HepG2 (cell line): ENCODE data around the gene CD34. TPM values are rescaled to one million over a fixed set of nuclear protein-coding genes. Genes with fewer than 3 reads are reported as not detected.
A peak's percentile ranks its signal among the peaks of the same experiment; 100 is the strongest.

ENCODE experiments used
- ATAC-seq: fragments of 200-7000 bp; cut with Tn5 transposase; 3 replicates; pipeline ENCODE4 v1.9.1; 2020; ENCODE audit warnings: mild to moderate bottlenecking, moderate library complexity
- BruUV-seq: library from RNA; stranded (reverse); fragments of 400-500 nt; replicated peaks from 2 replicates; lab custom pipeline; 2021; lab: Mats Ljungman, UMichigan
- CTCF ChIA-PET: fragments of 300-600 bp; formaldehyde crosslinking; extraction: SDS; loops from one replicate; lab custom pipeline; 2021; ENCODE audit warnings: low total read pairs, inconsistent platforms, low intra/inter-chr PET ratio; lab: Yijun Ruan, JAX
- POLR2A ChIA-PET: fragments of 350-600 bp; sonication (Branson Sonifier 250); formaldehyde crosslinking; loops from one replicate; lab custom pipeline; 2020; ENCODE audit warnings: antibody characterized with exemption, inconsistent platforms; lab: Yijun Ruan, JAX
- DNase-seq: peaks from one replicate; pipeline ENCODE4 v3.0.0-alpha.2; 2015; ENCODE audit warnings: low spot score
- FAIRE-seq: peaks from 3 replicates; lab custom pipeline; 2011; peaks lifted over from hg19 to GRCh38; lab: Jason Lieb, UNC
- H2AFZ ChIP-seq: one replicate; pipeline ENCODE4 v1.6.1; 2011; ENCODE audit warnings: low read length, inconsistent platforms
- H3K27ac ChIP-seq: fragments of 300-600 bp; 3 replicates; pipeline ENCODE4 v1.8.0; 2011; ENCODE audit warnings: mixed run types, mild to moderate bottlenecking, mixed read lengths, low read length, inconsistent platforms; ENCODE audit not compliant: insufficient read depth; ENCODE audit errors: extremely low read length
- H3K27me3 ChIP-seq, 2 experiments: fragments of 200-600 bp in 1 of 2; 2 replicates in 1 of 2; 3 replicates in 1 of 2; pipeline versions ENCODE4 v1.6.0 to v1.8.0; 2011; ENCODE audit warnings: low read length in 2 of 2, mild to moderate bottlenecking in 2 of 2, moderate library complexity in 2 of 2, inconsistent platforms in 1 of 2; ENCODE audit not compliant: insufficient read depth in 2 of 2, control insufficient read depth in 1 of 2
- H3K36me3 ChIP-seq, 2 experiments: fragments of 200-600 bp in 1 of 2; replicated peaks in 1 of 2; 2 replicates in 1 of 2; 3 replicates in 1 of 2; pipeline versions ENCODE4 v1.5.1 to v1.8.0; 2011; ENCODE audit warnings: low read length in 2 of 2, inconsistent platforms in 1 of 2; ENCODE audit not compliant: insufficient read depth in 2 of 2, control insufficient read depth in 1 of 2
- H3K4me1 ChIP-seq: 2 replicates; pipeline ENCODE4 v1.5.1; 2012; ENCODE audit warnings: low read length, inconsistent platforms; ENCODE audit not compliant: insufficient read depth
- H3K4me2 ChIP-seq: 2 replicates; pipeline ENCODE4 v1.6.0; 2011; ENCODE audit warnings: low read depth, low read length, inconsistent platforms
- H3K4me3 ChIP-seq, 3 experiments: fragments of 200-600 bp in 1 of 3; sonication (generic), shearing (Covaris generic) in 1 of 3; replicated peaks in 1 of 3; 2 replicates each; pipeline ENCODE4 v1.5.1; 2011 to 2016; ENCODE audit warnings: low read length in 3 of 3, inconsistent platforms in 2 of 3, low read depth in 2 of 3, mild to moderate bottlenecking in 2 of 3, control low read depth in 1 of 3, mixed read lengths in 1 of 3; ENCODE audit not compliant: insufficient read depth in 1 of 3
- H3K79me2 ChIP-seq: one replicate; pipeline ENCODE4 v1.6.1; 2011; ENCODE audit warnings: low read length, inconsistent platforms; ENCODE audit not compliant: insufficient read depth
- H3K9ac ChIP-seq: 2 replicates; pipeline ENCODE4 v1.6.0; 2011; ENCODE audit warnings: mild to moderate bottlenecking, low read depth, low read length, inconsistent platforms; ENCODE audit not compliant: insufficient read depth
- H3K9me3 ChIP-seq: 2 replicates; pipeline ENCODE4 v1.5.1; 2012; ENCODE audit warnings: mild to moderate bottlenecking, low read length
- H4K20me1 ChIP-seq: 2 replicates; pipeline ENCODE4 v1.6.0; 2011; ENCODE audit warnings: inconsistent platforms, mild to moderate bottlenecking, low read length, moderate library complexity; ENCODE audit not compliant: insufficient read depth
- BCL3 ChIP-seq: sonication (generic); formaldehyde crosslinking; IDR thresholded peaks from 2 replicates; pipeline ENCODE4 v1.5.1; 2020; ENCODE audit warnings: mild to moderate bottlenecking, missing genetic modification reagents, moderate library complexity
- GMEB2 ChIP-seq: IDR thresholded peaks from 2 replicates; pipeline ENCODE4 v1.6.1; 2016; ENCODE audit warnings: missing biosample characterization, missing genetic modification reagents, low read depth
- HNF1B ChIP-seq: sonication (generic); formaldehyde crosslinking; IDR thresholded peaks from 2 replicates; pipeline ENCODE4 v1.5.1; 2020; ENCODE audit warnings: mild to moderate bottlenecking, moderate library complexity, missing genetic modification reagents
- KAT2B ChIP-seq: fragments of 150-350 bp; IDR thresholded peaks from 2 replicates; pipeline ENCODE4 v1.6.1; 2014; ENCODE audit warnings: low read depth, low read length, borderline replicate concordance
- NCOA2 ChIP-seq: sonication (generic); formaldehyde crosslinking; IDR thresholded peaks from 2 replicates; pipeline ENCODE4 v1.8.0; 2022; ENCODE audit warnings: inconsistent platforms
- SRF ChIP-seq: IDR thresholded peaks from 2 replicates; pipeline ENCODE4 v1.6.1; 2011; ENCODE audit warnings: mild to moderate bottlenecking, low read depth, low read length, moderate library complexity
- ZBTB7A ChIP-seq: sonication (generic); formaldehyde crosslinking; IDR thresholded peaks from 2 replicates; pipeline ENCODE4 v1.8.0; 2022; ENCODE audit warnings: mild to moderate bottlenecking, missing genetic modification reagents
- ZNF331 ChIP-seq: sonication (generic); formaldehyde crosslinking; IDR thresholded peaks from 2 replicates; pipeline ENCODE4 v1.4.0; 2020; ENCODE audit warnings: missing genetic modification reagents
- ZNF431 ChIP-seq: sonication (generic); formaldehyde crosslinking; IDR thresholded peaks from 2 replicates; pipeline ENCODE4 v1.9.0; 2022; ENCODE audit warnings: missing genetic modification reagents, low read depth, mild to moderate bottlenecking, borderline replicate concordance
- ZNF451 ChIP-seq: sonication (generic); formaldehyde crosslinking; IDR thresholded peaks from 2 replicates; pipeline ENCODE4 v1.5.0; 2020; ENCODE audit warnings: mild to moderate bottlenecking, missing genetic modification reagents
- ZNF550 ChIP-seq: sonication (generic); formaldehyde crosslinking; IDR thresholded peaks from 2 replicates; pipeline ENCODE4 v1.4.0; 2020; ENCODE audit warnings: mild to moderate bottlenecking, missing genetic modification reagents, borderline replicate concordance
- ZNF737 ChIP-seq: sonication (generic); formaldehyde crosslinking; IDR thresholded peaks from 2 replicates; pipeline ENCODE4 v1.5.0; 2020; ENCODE audit warnings: missing genetic modification reagents, mild to moderate bottlenecking, borderline replicate concordance
- WGBS: methylation state at CpG from one replicate; pipeline ENCODE4 v1.1.6; 2017; ENCODE audit warnings: low lambda C conversion rate; 5-methylcytosine and 5-hydroxymethylcytosine counted together
- in situ Hi-C: cut with HindIII; loops from 2 replicates; pipeline ENCODE4 v1.10.0; 2017; ENCODE audit warnings: low pct_unique_long_range_greater_than_20kb; ENCODE audit not compliant: extremely low pct_ligation_motif_present
- intact Hi-C: fragments of 100-400 bp; cut with micrococcal nuclease; formaldehyde crosslinking; loops from one replicate; pipeline ENCODE4 v1.10.0; 2022; ENCODE audit not compliant: unreplicated experiment
- polyA plus RNA-seq, 8 experiments: library from polyadenylated mRNA; depleted of rRNA in 3 of 8; stranded (reverse) in 7 of 8; unstranded in 1 of 8; fragments of >200 nt; fragmentation: Illumina TruSeq in 4 of 8; extraction: Trizol in 4 of 8; gene quantifications; 2 replicates each; pipeline versions ENCODE4 v1.2.1 to v1.2.3, GENCODE V29; 2011 to 2016; ENCODE audit warnings: low read depth in 4 of 8, missing spikeins in 1 of 8, mixed read lengths in 1 of 8; ENCODE audit not compliant: insufficient read depth in 1 of 8
- total RNA-seq, 5 experiments: library from RNA; depleted of rRNA; stranded (reverse); fragments of >200 nt; fragmentation: Illumina TruSeq; extraction: Trizol; gene quantifications; 2 replicates each; pipeline ENCODE4 v1.2.3, GENCODE V29; 2016; ENCODE audit warnings: low read depth in 1 of 5

The CD34 gene
- total and polyA plus RNA-seq, 2 of the 13 experiments (the other 11 are each of a cell fraction or from before 2014, with no cell fraction given), result not detected

GRCh38 chr1:207891148-207891547, 19.8 kb downstream of the CD34 start:
- DNase-seq (no peak), FAIRE-seq (no peak), ATAC-seq (no peak)
- WGBS, result 50% methylated on average over 6 of the region's 6 CpGs
- Histone ChIP-seq H3K27ac (no peak overlapping the region), H3K4me1 (peaks cover 7% of the 10 kb centered on the region; the same call in 1 of the 2 replicates), H4K20me1 (no peaks in the 10 kb centered on the region), H3K4me3 (no peak overlapping the region), H3K9ac (no peak overlapping the region), H3K36me3 (no peaks in the 10 kb centered on the region), H2AFZ (no peak overlapping the region), H3K9me3 (no peaks in the 10 kb centered on the region), H3K4me2 (no peak overlapping the region), H3K79me2 (no peaks in the 10 kb centered on the region), H3K27me3 (peaks cover 2 to 33% of the 10 kb centered on the region in 2 experiments)
- no TSS peak for BruUV-seq
- POLR2A ChIA-PET, result no interaction called here
- TF ChIP-seq KAT2B (no peak), ZNF451 (CRISPR knock-in tag) (no peak), ZNF737 (CRISPR knock-in tag) (no peak)
- CTCF ChIA-PET, result no interaction called here
- intact Hi-C loops (no loop called here), in situ Hi-C loops (no loop called here)

GRCh38 chr1:207890136-207890738, 20.7 kb downstream of the CD34 start:
- Histone ChIP-seq H3K9ac (no peak overlapping the region), H3K4me1 (peaks cover 11% of the 10 kb centered on the region; the same call in 1 of the 2 replicates), H3K9me3 (no peaks in the 10 kb centered on the region), H3K79me2 (no peaks in the 10 kb centered on the region), H3K4me2 (no peak overlapping the region), H3K4me3 (no peak overlapping the region), H4K20me1 (no peaks in the 10 kb centered on the region), H3K36me3 (no peaks in the 10 kb centered on the region), H2AFZ (peak overlapping the region; percentile 52), H3K27me3 (peaks cover 3 to 34% of the 10 kb centered on the region in 2 experiments), H3K27ac (no peak overlapping the region)
- ATAC-seq (no peak), FAIRE-seq (no peak), DNase-seq (no peak)
- TF ChIP-seq ZNF550 (CRISPR knock-in tag), result no peak
- TF ChIP-seq ZNF431 (CRISPR knock-in tag), result no peak
- TF ChIP-seq BCL3 (CRISPR knock-in tag), result no peak
- TF ChIP-seq GMEB2 (CRISPR knock-in tag), result no peak
- no peak for TF ChIP-seq NCOA2 (CRISPR knock-in tag)
- no peak for TF ChIP-seq HNF1B (CRISPR knock-in tag)
- TF ChIP-seq ZNF331, result no peak
- TF ChIP-seq SRF, result no peak
- no peak for TF ChIP-seq ZBTB7A
- ChIA-PET CTCF (interaction anchor here (0.6 kb wide), 1 partner anchor 30 kb away, joined by 3 read pairs; no protein-coding TSS in a partner anchor), POLR2A (no interaction called here)
- BruUV-seq, result no TSS peak
- in situ Hi-C loops, result no loop called here
- intact Hi-C loops, result no loop called here
- WGBS, result 36% methylated on average over 2 of the region's 4 CpGs
